LNCAP (cell line): ENCODE measurements around the gene WDFY2.

Experiments used
- TF ChIP-seq, protein P1 (sequence below): fragments of 450-650 bp; IDR thresholded peaks from 2 replicates; pipeline ENCODE4 v1.5.1; 2017; ENCODE audit warnings: mild to moderate bottlenecking

WDFY2 gene

DNA sequence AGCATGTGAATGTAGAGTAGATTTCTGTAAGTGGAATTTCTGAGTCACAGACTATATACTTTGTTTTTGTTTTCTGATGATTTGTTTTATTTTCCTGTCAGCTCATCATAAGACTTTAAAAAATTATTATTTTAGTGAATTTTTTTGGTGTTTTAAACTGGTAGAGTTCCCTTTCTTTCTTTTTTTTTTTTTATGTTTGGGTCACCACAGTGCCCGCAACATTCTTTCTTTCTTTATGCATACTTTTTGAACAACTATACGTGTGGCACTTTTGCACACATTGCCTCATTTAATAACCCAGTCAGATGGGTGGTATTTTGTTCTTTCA lies 46.0 kb downstream of the WDFY2 start:
- TF ChIP-seq, protein P1, sequence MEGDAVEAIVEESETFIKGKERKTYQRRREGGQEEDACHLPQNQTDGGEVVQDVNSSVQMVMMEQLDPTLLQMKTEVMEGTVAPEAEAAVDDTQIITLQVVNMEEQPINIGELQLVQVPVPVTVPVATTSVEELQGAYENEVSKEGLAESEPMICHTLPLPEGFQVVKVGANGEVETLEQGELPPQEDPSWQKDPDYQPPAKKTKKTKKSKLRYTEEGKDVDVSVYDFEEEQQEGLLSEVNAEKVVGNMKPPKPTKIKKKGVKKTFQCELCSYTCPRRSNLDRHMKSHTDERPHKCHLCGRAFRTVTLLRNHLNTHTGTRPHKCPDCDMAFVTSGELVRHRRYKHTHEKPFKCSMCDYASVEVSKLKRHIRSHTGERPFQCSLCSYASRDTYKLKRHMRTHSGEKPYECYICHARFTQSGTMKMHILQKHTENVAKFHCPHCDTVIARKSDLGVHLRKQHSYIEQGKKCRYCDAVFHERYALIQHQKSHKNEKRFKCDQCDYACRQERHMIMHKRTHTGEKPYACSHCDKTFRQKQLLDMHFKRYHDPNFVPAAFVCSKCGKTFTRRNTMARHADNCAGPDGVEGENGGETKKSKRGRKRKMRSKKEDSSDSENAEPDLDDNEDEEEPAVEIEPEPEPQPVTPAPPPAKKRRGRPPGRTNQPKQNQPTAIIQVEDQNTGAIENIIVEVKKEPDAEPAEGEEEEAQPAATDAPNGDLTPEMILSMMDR, result no peak

DNA sequence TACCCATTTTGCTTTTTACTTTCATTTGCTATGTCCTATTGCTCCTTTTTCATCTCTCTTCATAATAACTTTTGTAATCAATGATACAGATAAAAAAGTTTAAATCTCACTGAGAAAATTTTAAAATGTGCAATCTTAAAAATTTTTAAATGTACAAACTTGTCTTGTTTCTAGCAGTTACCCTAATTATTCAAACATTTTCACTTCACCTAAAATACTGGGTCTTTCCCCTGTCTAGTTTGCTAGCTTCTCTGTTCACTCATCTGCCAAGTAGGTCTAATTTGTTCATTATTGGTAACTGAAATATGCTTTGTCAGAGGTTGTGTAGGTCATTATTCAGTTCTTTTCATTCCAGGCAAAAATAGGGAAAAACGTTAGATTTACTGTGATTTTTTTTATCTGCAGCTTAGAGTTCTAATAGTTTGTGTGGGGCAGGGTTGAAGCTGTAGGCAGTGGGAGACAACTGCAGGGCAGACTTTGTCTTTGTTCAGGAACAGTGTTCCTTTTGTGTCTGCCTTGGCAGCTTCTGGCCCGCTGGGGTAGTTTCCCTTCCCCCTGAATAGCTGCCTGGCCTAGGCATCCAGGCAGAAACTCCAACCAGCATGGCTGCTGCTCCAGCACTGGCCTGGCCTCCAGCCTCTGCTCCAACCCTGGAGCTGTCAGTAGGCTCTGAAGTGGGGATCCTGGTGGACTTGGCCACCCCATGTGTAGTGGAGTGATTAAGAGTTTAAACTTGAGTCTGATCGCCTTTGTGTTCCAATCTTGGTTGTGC lies 48.5 kb downstream of the WDFY2 start:
- TF ChIP-seq, protein P1, result no peak

DNA sequence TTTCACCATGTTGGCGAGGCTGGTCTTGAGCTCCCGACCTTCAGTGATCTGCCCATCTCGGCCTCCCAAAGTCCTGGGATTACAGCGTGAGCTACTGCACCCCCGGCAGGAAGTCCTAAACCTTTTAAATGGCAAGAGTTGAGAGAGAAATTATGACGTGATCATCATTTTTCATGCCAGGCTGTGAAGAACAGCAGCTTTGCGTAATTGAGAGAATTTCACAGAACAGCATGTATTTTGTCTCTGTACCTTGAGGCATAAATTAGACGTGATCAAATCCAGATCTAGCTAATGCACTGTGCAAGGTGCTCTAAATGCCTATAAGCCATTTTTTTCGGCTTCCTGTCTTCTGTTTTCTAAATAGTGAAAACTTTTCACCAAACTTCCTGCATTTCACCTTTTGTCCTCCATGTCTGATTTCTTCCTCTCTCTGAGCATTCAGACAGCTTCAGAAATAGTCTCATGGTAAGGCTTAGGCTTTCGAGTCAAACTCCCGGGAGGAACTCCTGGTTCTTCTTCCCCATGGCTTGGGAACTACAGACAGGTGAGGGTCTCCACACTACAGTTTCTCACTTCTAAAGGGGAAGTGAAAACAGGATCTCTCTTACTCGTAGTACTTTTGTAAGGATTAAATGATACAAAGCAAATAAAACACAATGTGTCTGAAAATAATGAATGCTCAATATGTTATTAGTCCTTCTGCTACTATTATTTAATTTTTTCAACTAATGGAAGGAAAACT lies 51.0 kb downstream of the WDFY2 start:
- TF ChIP-seq, protein P1, result no peak

DNA sequence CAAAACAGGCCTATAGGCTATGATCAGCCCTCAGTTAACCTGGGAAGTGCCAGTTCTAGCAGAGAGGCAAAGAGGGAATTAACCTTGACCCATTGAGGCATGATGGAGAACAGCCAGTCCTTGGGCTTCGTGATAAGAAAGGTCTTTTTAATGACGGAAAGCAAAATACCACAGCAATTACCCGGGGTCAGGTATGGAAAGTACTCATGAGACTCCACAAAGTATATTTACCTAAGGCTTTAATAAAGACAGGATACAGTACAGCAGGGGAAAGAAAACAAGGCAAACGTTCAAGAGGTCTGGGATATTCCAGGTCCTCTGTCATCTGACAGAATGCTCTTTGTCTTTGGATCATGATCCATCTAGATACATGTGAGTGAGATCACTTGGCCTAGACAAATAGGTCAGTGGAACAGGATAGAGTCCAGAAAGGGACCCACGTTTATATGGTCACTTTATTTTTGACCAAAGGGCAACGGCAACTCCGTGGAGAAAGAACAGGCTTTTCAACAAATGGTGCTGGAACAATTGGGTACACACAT lies 52.2 kb downstream of the WDFY2 start:
- TF ChIP-seq, protein P1, result no peak

DNA sequence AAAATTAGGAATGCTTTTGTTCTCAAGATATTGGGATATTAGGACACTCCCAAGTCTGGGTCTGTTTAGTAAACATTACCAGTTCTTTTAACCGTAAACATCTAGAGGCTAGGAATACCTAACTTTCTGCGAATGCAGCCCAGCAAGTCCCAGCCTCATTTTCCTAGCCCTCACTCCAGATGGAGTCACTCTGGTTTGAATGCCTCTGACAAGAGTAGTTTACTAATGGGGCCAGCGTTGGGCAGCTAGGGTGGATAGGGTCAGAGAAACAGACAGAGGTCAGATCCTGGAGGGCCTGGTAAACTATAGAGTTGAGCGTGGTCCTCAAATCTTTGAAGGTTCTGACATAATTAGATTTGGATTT lies 53.6 kb downstream of the WDFY2 start:
- TF ChIP-seq, protein P1, result no peak

DNA sequence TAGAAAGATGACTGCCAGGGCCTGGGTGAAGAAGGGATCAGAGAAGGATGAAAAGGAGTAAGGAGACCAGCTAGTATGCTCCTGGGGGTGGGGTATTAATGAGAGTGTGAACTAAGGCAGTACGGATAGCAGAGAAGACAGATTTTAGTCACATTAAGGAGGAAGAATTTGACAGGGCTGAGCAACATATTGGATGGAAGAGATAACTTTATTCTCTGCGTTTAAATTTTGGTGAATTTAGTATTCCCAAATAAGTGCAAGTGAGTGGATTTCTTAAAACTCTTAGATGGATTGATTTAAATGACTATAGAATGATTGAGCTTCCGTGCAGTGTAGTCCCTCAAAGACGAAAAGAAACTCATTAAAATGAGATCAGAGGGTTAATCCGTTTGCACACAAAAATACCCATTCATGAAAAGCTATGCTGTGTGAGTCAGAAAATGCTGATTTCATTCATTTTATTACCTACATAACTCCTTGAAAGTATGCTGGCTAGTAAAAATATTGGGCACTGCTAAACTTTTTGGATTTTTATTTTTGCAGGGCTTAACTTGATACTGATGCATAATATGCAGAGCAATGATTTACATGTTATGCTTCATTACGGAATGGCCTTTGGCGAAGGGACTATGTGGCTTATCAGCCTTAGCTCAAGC lies 54.1 kb downstream of the WDFY2 start:
- TF ChIP-seq, protein P1, result no peak

DNA sequence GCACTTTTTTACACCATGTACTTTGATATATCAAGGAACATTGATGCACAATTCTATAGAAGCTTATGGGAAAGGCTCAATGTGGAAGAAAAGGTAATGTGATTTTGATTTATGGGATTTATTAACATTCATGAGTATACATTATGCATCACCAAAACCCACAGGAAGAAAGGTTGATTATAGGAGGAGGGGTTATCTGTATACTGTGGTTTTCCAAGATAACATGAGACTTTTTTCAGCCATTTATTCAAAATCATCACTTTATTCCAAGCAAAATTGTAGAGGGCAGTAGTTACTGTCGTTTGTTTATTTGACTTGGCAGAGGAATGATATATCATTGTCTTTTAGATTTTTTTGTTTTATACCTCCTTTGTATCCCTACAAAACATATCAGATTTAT lies 54.9 kb downstream of the WDFY2 start:
- TF ChIP-seq, protein P1, result no peak
